ENCODE results near the gene GABRB2. TPM values are rescaled to one million over a fixed set of nuclear protein-coding genes. Genes with fewer than 3 reads are reported as not detected.
"Not testable (repeated sequence)": the region's sequence is repeated elsewhere in the genome, so short reads cannot be mapped to it uniquely, and the experiment has no call there.

The GABRB2 gene
- total RNA-seq, 1 experiment from 2014 or later = not detected

DNA sequence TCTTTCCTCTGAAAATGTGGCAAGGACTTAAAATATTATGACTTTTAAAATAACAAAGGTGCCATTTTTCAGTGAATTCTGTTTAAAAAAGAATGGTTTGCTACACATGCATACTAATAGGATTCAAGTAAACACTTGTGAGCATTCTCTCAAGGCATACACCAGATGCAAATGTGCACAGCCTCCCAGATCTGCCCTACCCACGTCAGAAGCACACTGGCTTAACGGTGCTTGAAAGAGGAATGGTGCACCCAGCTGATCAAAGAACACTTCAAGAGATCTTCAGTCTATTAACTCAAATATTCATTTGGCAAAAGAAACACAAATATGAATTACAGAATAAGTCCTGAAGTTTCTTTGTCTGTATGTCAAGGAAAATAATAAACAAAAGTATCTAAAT is 15.8 kb downstream of the GABRB2 start:
- H3K9me3 Mint-ChIP-seq (ENCODE audit: unreplicated experiment) = no peaks in the 10 kb centered on the region
- Histone ChIP-seq H3K4me3 (ENCODE audit: low read depth, low read length) (no peak overlapping the region), H3K27me3 (replicated peaks; ENCODE audit: control insufficient read depth, insufficient read depth, low read length) (no peaks in the 10 kb centered on the region), H3K9me3 (no peaks in the 10 kb centered on the region), H3K4me1 (no peaks in the 10 kb centered on the region), H3K36me3 (ENCODE audit: control insufficient read depth, insufficient read depth, low read length) (no peaks in the 10 kb centered on the region)
- no peaks in the 10 kb centered on the region for H3K36me3 Mint-ChIP-seq (ENCODE audit: insufficient read depth, unreplicated experiment)
- H3K27ac Mint-ChIP-seq (ENCODE audit: unreplicated experiment) = no peak overlapping the region
- DNase-seq = no peak
- intact Hi-C loops (cut with micrococcal nuclease; ENCODE audit: unreplicated experiment) = no loop called here
- CTCF ChIA-PET = no interaction called here
- peaks cover 2% of the 10 kb centered on the region for H3K27me3 Mint-ChIP-seq (ENCODE audit: insufficient read depth, unreplicated experiment)
- no peaks in the 10 kb centered on the region for H3K4me1 Mint-ChIP-seq (ENCODE audit: low read depth, unreplicated experiment)
- POLR2A ChIA-PET = no interaction called here
- no peak for TF ChIP-seq CTCF (IDR thresholded peaks at IDR 0.05; ENCODE audit: insufficient read depth in 1 of 2, low read depth in 1 of 2, low read length in 1 of 2, severe bottlenecking in 1 of 2, unreplicated experiment in 1 of 2)
- BruUV-seq (replicated peaks) = no TSS peak
- H3K4me3 Mint-ChIP-seq (ENCODE audit: unreplicated experiment) = no peak overlapping the region

GRCh38 chr5:161513942-161514341 is 32.6 kb downstream of the GABRB2 start:
- Mint-ChIP-seq H3K9me3 (ENCODE audit: unreplicated experiment) (peaks cover 9% of the 10 kb centered on the region), H3K4me1 (ENCODE audit: low read depth, unreplicated experiment) (no peaks in the 10 kb centered on the region), H3K36me3 (ENCODE audit: insufficient read depth, unreplicated experiment) (no peaks in the 10 kb centered on the region), H3K27ac (ENCODE audit: unreplicated experiment) (no peak overlapping the region), H3K4me3 (ENCODE audit: unreplicated experiment) (no peak overlapping the region), H3K27me3 (ENCODE audit: insufficient read depth, unreplicated experiment) (peaks cover 6% of the 10 kb centered on the region)
- TF ChIP-seq CTCF (IDR thresholded peaks at IDR 0.05; ENCODE audit: insufficient read depth in 1 of 2, low read depth in 1 of 2, low read length in 1 of 2, severe bottlenecking in 1 of 2, unreplicated experiment in 1 of 2) = no peak
- Histone ChIP-seq H3K4me3 (ENCODE audit: low read depth, low read length) (no peak overlapping the region), H3K4me1 (no peaks in the 10 kb centered on the region), H3K9me3 (no peaks in the 10 kb centered on the region), H3K36me3 (ENCODE audit: control insufficient read depth, insufficient read depth, low read length) (no peaks in the 10 kb centered on the region), H3K27me3 (replicated peaks; ENCODE audit: control insufficient read depth, insufficient read depth, low read length) (no peaks in the 10 kb centered on the region)
- no peak for DNase-seq
- POLR2A ChIA-PET = no interaction called here
- CTCF ChIA-PET = no interaction called here
- BruUV-seq (replicated peaks) = no TSS peak
- intact Hi-C loops (cut with micrococcal nuclease; ENCODE audit: unreplicated experiment) = no loop called here

GRCh38 chr5:161507591-161507990 is 38.9 kb downstream of the GABRB2 start:
- H3K4me1 Mint-ChIP-seq (ENCODE audit: low read depth, unreplicated experiment) = no peaks in the 10 kb centered on the region
- H3K27me3 Mint-ChIP-seq (ENCODE audit: insufficient read depth, unreplicated experiment) = no peaks in the 10 kb centered on the region
- H3K27ac Mint-ChIP-seq (ENCODE audit: unreplicated experiment) = no peak overlapping the region
- H3K4me3 Mint-ChIP-seq (ENCODE audit: unreplicated experiment) = no peak overlapping the region
- Histone ChIP-seq H3K9me3 (no peaks in the 10 kb centered on the region), H3K4me3 (ENCODE audit: low read depth, low read length) (no peak overlapping the region), H3K27me3 (replicated peaks; ENCODE audit: control insufficient read depth, insufficient read depth, low read length) (no peaks in the 10 kb centered on the region), H3K36me3 (ENCODE audit: control insufficient read depth, insufficient read depth, low read length) (no peaks in the 10 kb centered on the region), H3K4me1 (no peaks in the 10 kb centered on the region)
- intact Hi-C loops (cut with micrococcal nuclease; ENCODE audit: unreplicated experiment) = no loop called here
- no peak for TF ChIP-seq CTCF (IDR thresholded peaks at IDR 0.05; ENCODE audit: insufficient read depth in 1 of 2, low read depth in 1 of 2, low read length in 1 of 2, severe bottlenecking in 1 of 2, unreplicated experiment in 1 of 2)
- CTCF ChIA-PET = no interaction called here
- H3K9me3 Mint-ChIP-seq (ENCODE audit: unreplicated experiment) = peaks cover 3% of the 10 kb centered on the region
- POLR2A ChIA-PET = no interaction called here
- no peak for DNase-seq
- no peaks in the 10 kb centered on the region for H3K36me3 Mint-ChIP-seq (ENCODE audit: insufficient read depth, unreplicated experiment)
- no TSS peak for BruUV-seq (replicated peaks)

- DNase-seq; POLR2A ChIA-PET; H3K4me3 ChIP-seq (ENCODE audit: low read depth, low read length); H3K4me1 Mint-ChIP-seq (ENCODE audit: low read depth, unreplicated experiment); H3K27ac Mint-ChIP-seq (ENCODE audit: unreplicated experiment); H3K36me3 ChIP-seq (ENCODE audit: control insufficient read depth, insufficient read depth, low read length); H3K9me3 Mint-ChIP-seq (ENCODE audit: unreplicated experiment); H3K4me3 Mint-ChIP-seq (ENCODE audit: unreplicated experiment); H3K4me1 ChIP-seq; intact Hi-C loops (cut with micrococcal nuclease; ENCODE audit: unreplicated experiment); BruUV-seq (replicated peaks); H3K36me3 Mint-ChIP-seq (ENCODE audit: insufficient read depth, unreplicated experiment); H3K27me3 Mint-ChIP-seq (ENCODE audit: insufficient read depth, unreplicated experiment); H3K9me3 ChIP-seq; CTCF ChIA-PET; H3K27me3 ChIP-seq (replicated peaks; ENCODE audit: control insufficient read depth, insufficient read depth, low read length): not testable (repeated sequence)
These were observed 41.4 kb downstream of the GABRB2 start for GRCh38 chr5:161505160-161505559.

Data from Caco-2 (cell line).